Uterus (tissue), 4 donors: ENCODE measurements around the gene CD86. TPM values are rescaled to one million over a fixed set of nuclear protein-coding genes. Genes with fewer than 3 reads are reported as not detected.

Experiments used
- DNase-seq, 2 donors: peaks; one replicate each; pipeline ENCODE4 v3.0.0-alpha.2; 2019 to 2020
- H3K27ac ChIP-seq, 2 donors: fragments of 200-600 bp; sonication (generic); 1 replicate in 1 of 2; 2 replicates in 1 of 2; pipeline ENCODE4 v1.5.1; 2016 to 2018
- H3K27me3 ChIP-seq, 2 donors: fragments of 200-600 bp; sonication (generic); one replicate each; pipeline ENCODE4 v1.5.1; 2018 to 2019; ENCODE audit warnings: control low read depth in 1 of 2
- H3K36me3 ChIP-seq, 2 donors: fragments of 200-600 bp; sonication (generic); one replicate each; pipeline ENCODE4 v1.5.1; 2019; ENCODE audit warnings: control low read depth in 1 of 2
- H3K4me1 ChIP-seq, 2 donors: fragments of 200-600 bp; sonication (generic); one replicate each; pipeline ENCODE4 v1.5.1; 2018 to 2019; ENCODE audit warnings: control low read depth in 1 of 2
- H3K4me3 ChIP-seq, 2 donors: fragments of 200-600 bp; sonication (generic); 1 replicate in 1 of 2; 2 replicates in 1 of 2; pipeline ENCODE4 v1.5.1; 2018 to 2019; ENCODE audit warnings: mild to moderate bottlenecking in 1 of 2
- H3K9me3 ChIP-seq, 2 donors: fragments of 200-600 bp; sonication (generic); one replicate each; pipeline ENCODE4 v1.5.1; 2019; ENCODE audit warnings: control low read depth in 1 of 2
- CTCF ChIP-seq, 4 experiments: fragments of 200-600 bp in 2 of 4; fragments of 450-650 bp in 2 of 4; sonication (generic) in 2 of 4; IDR thresholded peaks; one replicate each; pipeline ENCODE4 v1.5.1; 2016 to 2019; ENCODE audit warnings: antibody characterized with exemption in 4 of 4, mild to moderate bottlenecking in 2 of 4, moderate library complexity in 1 of 4
- POLR2A ChIP-seq, 2 donors: fragments of 450-650 bp; IDR thresholded peaks; one replicate each; pipeline ENCODE4 v1.6.1; 2016; ENCODE audit warnings: antibody characterized with exemption in 2 of 2, mild to moderate bottlenecking in 1 of 2, moderate library complexity in 1 of 2
- intact Hi-C: fragments of 100-400 bp; cut with DNase I; formaldehyde crosslinking; loops from one replicate; pipeline ENCODE4 v1.15.1; 2023; ENCODE audit warnings: low total_unique reads
- total RNA-seq, 4 donors: library from RNA; depleted of rRNA in 3 of 4; stranded (reverse); fragments of >200 nt in 3 of 4; gene quantifications; one replicate each; pipeline versions ENCODE4 v1.1.0 to v1.2.4, GENCODE V29; 2014 to 2023
- donor health status: DM: yes; HTN: yes; CAD: no.

Gene CD86
- total RNA-seq, 4 donors from 2014 or later: 0.29 to 4.3 (median 3.0) TPM

GRCh38 chr3:122077293-122078234 lies 22.4 kb downstream of the CD86 start:
- intact Hi-C loops: no loop called here
- H3K27ac ChIP-seq: no peak overlapping the region
- H3K36me3 ChIP-seq: no peaks in the 10 kb centered on the region
- no peak for DNase-seq
- no peak overlapping the region for H3K4me3 ChIP-seq
- no peaks in the 10 kb centered on the region for H3K27me3 ChIP-seq
- no peaks in the 10 kb centered on the region for H3K9me3 ChIP-seq
- TF ChIP-seq POLR2A (IDR thresholded peaks at IDR 0.05) (no peak), CTCF (IDR thresholded peaks at IDR 0.05) (no peak)
- no peaks in the 10 kb centered on the region for H3K4me1 ChIP-seq

GRCh38 chr3:122078235-122078935 lies 23.2 kb downstream of the CD86 start:
- H3K27ac ChIP-seq: no peak overlapping the region
- no peaks in the 10 kb centered on the region for H3K4me1 ChIP-seq
- no peak for DNase-seq
- intact Hi-C loops: no loop called here
- no peaks in the 10 kb centered on the region for H3K36me3 ChIP-seq
- H3K4me3 ChIP-seq: no peak overlapping the region
- H3K9me3 ChIP-seq: no peaks in the 10 kb centered on the region
- no peak for TF ChIP-seq CTCF (IDR thresholded peaks at IDR 0.05)
- no peaks in the 10 kb centered on the region for H3K27me3 ChIP-seq

GRCh38 chr3:122079524-122080206 lies 24.5 kb downstream of the CD86 start:
- Histone ChIP-seq H3K36me3 (no peaks in the 10 kb centered on the region), H3K9me3 (no peaks in the 10 kb centered on the region), H3K27ac (no peak overlapping the region), H3K4me1 (no peaks in the 10 kb centered on the region), H3K4me3 (no peak overlapping the region), H3K27me3 (no peaks in the 10 kb centered on the region)
- no peak for DNase-seq
- intact Hi-C loops: no loop called here
- TF ChIP-seq POLR2A (IDR thresholded peaks at IDR 0.05) (no peak), CTCF (IDR thresholded peaks at IDR 0.05) (no peak)

GRCh38 chr3:122080207-122080587 lies 25.0 kb downstream of the CD86 start:
- intact Hi-C loops: no loop called here
- DNase-seq: no peak
- TF ChIP-seq POLR2A (IDR thresholded peaks at IDR 0.05): no peak
- no peak for TF ChIP-seq CTCF (IDR thresholded peaks at IDR 0.05)
- Histone ChIP-seq H3K4me1 (no peaks in the 10 kb centered on the region), H3K9me3 (no peaks in the 10 kb centered on the region), H3K27ac (no peak overlapping the region), H3K27me3 (no peaks in the 10 kb centered on the region), H3K4me3 (no peak overlapping the region), H3K36me3 (no peaks in the 10 kb centered on the region)
